GM12878 (cell line): ENCODE data around the gene PREX1. TPM values are rescaled to one million over a fixed set of nuclear protein-coding genes. Genes with fewer than 3 reads are reported as not detected.

Experiments
- ATAC-seq: fragments of 200-7000 bp; cut with Tn5 transposase; 3 replicates; pipeline ENCODE4 v1.9.1; 2020; ENCODE audit warnings: mild to moderate bottlenecking, moderate library complexity
- BruUV-seq: library from RNA; stranded (reverse); fragments of 400-500 nt; replicated peaks from 2 replicates; lab custom pipeline; 2021; lab: Mats Ljungman, UMichigan
- CTCF ChIA-PET: fragments of 300-600 bp; sonication (Branson Sonifier 250); formaldehyde crosslinking; extraction: SDS; loops from one replicate; lab custom pipeline; 2021; ENCODE audit warnings: inconsistent platforms; lab: Yijun Ruan, JAX
- POLR2A ChIA-PET: fragments of 350-600 bp; formaldehyde crosslinking; extraction: SDS; loops from one replicate; lab custom pipeline; 2021; ENCODE audit warnings: inconsistent platforms; lab: Charles Lee
- RAD21 ChIA-PET: fragments of 300-600 bp; sonication (Branson Sonifier 250); formaldehyde crosslinking; loops from one replicate; lab custom pipeline; 2023; ENCODE audit warnings: antibody characterized with exemption; ENCODE audit not compliant: unreplicated experiment; lab: Charles Lee
- SMC1A ChIA-PET: fragments of 300-600 bp; sonication (Branson Sonifier 250); formaldehyde crosslinking; loops from one replicate; lab custom pipeline; 2023; ENCODE audit not compliant: unreplicated experiment, uncharacterized antibody; lab: Charles Lee
- DNase-seq: peaks from one replicate; pipeline ENCODE4 v3.0.0-alpha.2; 2011; ENCODE audit warnings: low read depth, low spot score
- FAIRE-seq: peaks from 3 replicates; lab custom pipeline; 2011; peaks lifted over from hg19 to GRCh38; lab: Jason Lieb, UNC
- H2AFZ ChIP-seq: 2 replicates; pipeline ENCODE4 v1.6.0; 2011; ENCODE audit warnings: low read depth, low read length, control low read depth; ENCODE audit not compliant: control insufficient read depth
- H3K27ac ChIP-seq: 2 replicates; pipeline ENCODE4 v1.5.1; 2011; ENCODE audit warnings: control low read depth; ENCODE audit not compliant: control insufficient read depth, insufficient read depth
- H3K27me3 ChIP-seq, 2 experiments: replicated peaks in 1 of 2; 2 replicates each; pipeline versions ENCODE4 v1.6.0 to v1.6.1; 2011; ENCODE audit warnings: low read length in 1 of 2; ENCODE audit not compliant: control insufficient read depth in 2 of 2, insufficient read depth in 2 of 2
- H3K36me3 ChIP-seq, 2 experiments: 2 replicates each; pipeline ENCODE4 v1.5.1; 2011; ENCODE audit warnings: low read length in 1 of 2; ENCODE audit not compliant: control insufficient read depth in 2 of 2, insufficient read depth in 2 of 2
- H3K4me1 ChIP-seq: 2 replicates; pipeline ENCODE4 v1.6.1; 2011; ENCODE audit warnings: mild to moderate bottlenecking, low read length, moderate library complexity, mixed read lengths; ENCODE audit not compliant: control insufficient read depth, insufficient read depth
- H3K4me2 ChIP-seq: 2 replicates; pipeline ENCODE4 v1.6.0; 2011; ENCODE audit warnings: control low read depth; ENCODE audit not compliant: control insufficient read depth, insufficient read depth
- H3K4me3 ChIP-seq: fragments of 200-600 bp; sonication (generic); 2 replicates; pipeline ENCODE4 v1.5.1; 2016
- H3K79me2 ChIP-seq: 2 replicates; pipeline ENCODE4 v1.6.0; 2011; ENCODE audit warnings: low read length; ENCODE audit not compliant: control insufficient read depth, insufficient read depth
- H3K9ac ChIP-seq: 2 replicates; pipeline ENCODE4 v1.8.0; 2011; ENCODE audit warnings: low read length, control low read depth, mixed read lengths; ENCODE audit not compliant: control insufficient read depth, insufficient read depth
- H3K9me3 ChIP-seq: replicated peaks from 3 replicates; pipeline ENCODE4 v1.5.1; 2011; ENCODE audit warnings: mild to moderate bottlenecking, low read length; ENCODE audit not compliant: control insufficient read depth, insufficient read depth
- H4K20me1 ChIP-seq: 2 replicates; pipeline ENCODE4 v1.6.0; 2011; ENCODE audit not compliant: control insufficient read depth, insufficient read depth
- BMI1 ChIP-seq: fragments of 450-650 bp; IDR thresholded peaks from 2 replicates; pipeline ENCODE4 v1.6.1; 2016; ENCODE audit warnings: mild to moderate bottlenecking, moderate library complexity, borderline replicate concordance
- BRCA1 ChIP-seq: IDR thresholded peaks from 2 replicates; pipeline ENCODE4 v1.6.1; 2011; ENCODE audit warnings: low read depth, low read length, improper control_type of control experiment
- CBX5 ChIP-seq: sonication (generic); IDR thresholded peaks from 2 replicates; pipeline ENCODE4 v1.6.1; 2016; ENCODE audit warnings: low read depth, moderate library complexity, mild to moderate bottlenecking, inconsistent platforms
- CTCF ChIP-seq, 3 experiments: IDR thresholded peaks in 2 of 3; conservative IDR thresholded peaks in 1 of 3; 2 replicates each; pipeline ENCODE4 v1.5.1; 2011; ENCODE audit warnings: low read depth in 3 of 3, low read length in 3 of 3, mild to moderate bottlenecking in 3 of 3, control low read depth in 2 of 3, moderate library complexity in 2 of 3, inconsistent platforms in 1 of 3, mixed read lengths in 1 of 3; ENCODE audit not compliant: control insufficient read depth in 2 of 3, insufficient read depth in 1 of 3; ENCODE audit errors: extremely low read depth in 1 of 3
- DPF2 ChIP-seq: fragments of 450-650 bp; IDR thresholded peaks from 2 replicates; pipeline ENCODE4 v1.6.1; 2017; ENCODE audit warnings: mild to moderate bottlenecking
- ETV6 ChIP-seq, 2 experiments: fragments of 450-650 bp in 1 of 2; IDR thresholded peaks in 1 of 2; conservative IDR thresholded peaks in 1 of 2; 2 replicates each; pipeline ENCODE4 v1.6.1; 2014; ENCODE audit warnings: antibody characterized with exemption in 1 of 2, borderline replicate concordance in 1 of 2, low read depth in 1 of 2, mild to moderate bottlenecking in 1 of 2, moderate library complexity in 1 of 2
- GATAD2B ChIP-seq: fragments of 450-650 bp; conservative IDR thresholded peaks from 2 replicates; pipeline ENCODE4 v1.6.1; 2017; ENCODE audit warnings: low read depth, mild to moderate bottlenecking, moderate library complexity
- HCFC1 ChIP-seq: fragments of 150-350 bp; IDR thresholded peaks from 2 replicates; pipeline ENCODE4 v1.6.1; 2014; ENCODE audit warnings: low read length
- JUND ChIP-seq: IDR thresholded peaks from 2 replicates; pipeline ENCODE4 v1.6.1; 2012; ENCODE audit warnings: low read depth, mild to moderate bottlenecking, low read length, improper control_type of control experiment, moderate library complexity
- LARP7 ChIP-seq: fragments of 450-650 bp; IDR thresholded peaks from 2 replicates; pipeline ENCODE4 v1.6.1; 2017; ENCODE audit warnings: mild to moderate bottlenecking
- MTA2 ChIP-seq: fragments of 450-650 bp; IDR thresholded peaks from 2 replicates; pipeline ENCODE4 v1.6.1; 2016; ENCODE audit warnings: low read depth, mild to moderate bottlenecking, moderate library complexity
- MXI1 ChIP-seq: fragments of 150-350 bp; IDR thresholded peaks from 2 replicates; pipeline ENCODE4 v1.6.1; 2011; ENCODE audit warnings: low read depth, mild to moderate bottlenecking, inconsistent platforms, low read length, improper control_type of control experiment
- NR2C2 ChIP-seq: IDR thresholded peaks from 2 replicates; pipeline ENCODE4 v1.6.1; 2011; ENCODE audit warnings: borderline replicate concordance, low read depth; ENCODE audit not compliant: control insufficient read depth, insufficient read length
- RFX5 ChIP-seq: IDR thresholded peaks from 2 replicates; pipeline ENCODE4 v1.6.1; 2011; ENCODE audit warnings: low read depth, low read length, improper control_type of control experiment
- SREBF1 ChIP-seq: IDR thresholded peaks from 2 replicates; pipeline ENCODE4 v1.6.1; 2012; ENCODE audit warnings: mild to moderate bottlenecking, low read length
- SREBF2 ChIP-seq: IDR thresholded peaks from 2 replicates; pipeline ENCODE4 v1.6.1; 2012; ENCODE audit warnings: mild to moderate bottlenecking, low read length
- YBX1 ChIP-seq: fragments of 450-650 bp; IDR thresholded peaks from 2 replicates; pipeline ENCODE4 v1.6.1; 2016; ENCODE audit warnings: antibody characterized with exemption
- WGBS: methylation state at CpG from one replicate; pipeline ENCODE4 v1.1.6; 2016; ENCODE audit warnings: low lambda C conversion rate; ENCODE audit not compliant: insufficient replicate concordance, insufficient coverage; ENCODE audit errors: missing lambda C conversion rate; 5-methylcytosine and 5-hydroxymethylcytosine counted together
- in situ Hi-C: fragments of 300-500 bp; cut with MboI; formaldehyde crosslinking; loops from 9 replicates; pipeline ENCODE4 v1.14.3; 2018; ENCODE audit warnings: mixed read lengths
- intact Hi-C: fragments of 100-400 bp; cut with micrococcal nuclease; formaldehyde crosslinking; loops from one replicate; pipeline ENCODE4 v1.14.2; 2022; ENCODE audit not compliant: unreplicated experiment
- polyA plus RNA-seq, 11 experiments: library from polyadenylated mRNA; depleted of rRNA in 4 of 11; unstranded in 6 of 11; stranded (reverse) in 5 of 11; fragments of >200 nt; fragmentation: Nextera tagmentation in 4 of 11; fragmentation: Illumina TruSeq in 1 of 11; extraction: Ambion mirVana in 4 of 11; extraction: Trizol in 1 of 11; gene quantifications; 1 replicate in 1 of 11; 2 replicates in 10 of 11; pipeline versions ENCODE4 v1.2.1 to v1.2.3, GENCODE V29; 2011 to 2016; ENCODE audit warnings: inconsistent platforms in 2 of 11, missing spikeins in 2 of 11, low read depth in 1 of 11
- total RNA-seq, 4 experiments: library from RNA; depleted of rRNA in 3 of 4; stranded (reverse); fragments of >200 nt in 3 of 4; fragmentation: Illumina TruSeq in 1 of 4; extraction: Trizol in 1 of 4; gene quantifications; 2 replicates each; pipeline versions ENCODE4 v1.2.1 to v1.2.3, GENCODE V29; 2013 to 2021

The PREX1 gene
- total and polyA plus RNA-seq, 10 of the 15 experiments (the other 5 are each of a cell fraction or from before 2014, with no cell fraction given) = 2.6 to 114 (median 38.9) TPM

- ChIA-PET CTCF (interaction anchor here (0.9 kb wide), 1 partner anchor 24 kb away, joined by 3 read pairs; no protein-coding TSS in a partner anchor), RAD21 (no interaction called here), SMC1A (interaction anchor here (0.6 to 1.9 kb wide), 2 partner anchors 25 to 228 kb away, joined by 3 to 5 read pairs; no protein-coding TSS in a partner anchor), POLR2A (no interaction called here)
- Histone ChIP-seq H3K4me2 (no peak overlapping the region), H3K36me3 (peaks cover 40 to 41% of the 10 kb centered on the region in 2 experiments), H3K4me3 (no peak overlapping the region), H3K9ac (no peak overlapping the region), H3K9me3 (no peaks in the 10 kb centered on the region), H3K79me2 (no peaks in the 10 kb centered on the region), H3K27me3 (no peaks in the 10 kb centered on the region), H3K4me1 (no peaks in the 10 kb centered on the region), H4K20me1 (no peaks in the 10 kb centered on the region), H3K27ac (no peak overlapping the region; the same call in 1 of the 2 replicates), H2AFZ (no peak overlapping the region)
- no TSS peak for BruUV-seq
- DNase-seq = no peak
- in situ Hi-C loops = no loop called here
- intact Hi-C loops = no loop called here
- no peak for TF ChIP-seq MXI1
- no peak for TF ChIP-seq NR2C2
- no peak for TF ChIP-seq SREBF1
- no peak for TF ChIP-seq LARP7
- TF ChIP-seq SREBF2 = no peak
- no peak for TF ChIP-seq BRCA1
- TF ChIP-seq MTA2 = no peak
- no peak for TF ChIP-seq HCFC1
- no peak for TF ChIP-seq YBX1
- TF ChIP-seq DPF2 = no peak
- TF ChIP-seq ETV6 (conservative IDR thresholded peaks at IDR 0.05 in 1 of 2, IDR thresholded peaks at IDR 0.05 in 1 of 2; ENCODE audit: borderline replicate concordance in 1 of 2, low read depth in 1 of 2) = no peak
- no peak for TF ChIP-seq CBX5
- no peak for TF ChIP-seq GATAD2B
- no peak for TF ChIP-seq RFX5
- no peak for TF ChIP-seq JUND
- TF ChIP-seq CTCF (IDR thresholded peaks at IDR 0.05 in 2 of 3, conservative IDR thresholded peaks at IDR 0.05 in 1 of 3; ENCODE audit: control insufficient read depth in 2 of 3, extremely low read depth in 1 of 3, insufficient read depth in 1 of 3, low read depth in 3 of 3, low read length in 3 of 3) = no peak
- no peak for TF ChIP-seq BMI1
- no peak for FAIRE-seq
- 62% methylated on average over 6 of the region's 6 CpGs for WGBS
- ATAC-seq = no peak
Measured at GRCh38 chr20:48681873-48682426, 145.8 kb downstream of the PREX1 start.
